Middle frontal gyrus (tissue), 1 donor: ENCODE measurements around the gene EIF2S1.
"Not testable (repeated sequence)": the region's sequence is repeated elsewhere in the genome, so short reads cannot be mapped to it uniquely, and the experiment has no call there.

ENCODE experiments used
- DNase-seq: peaks from one replicate; pipeline ENCODE4 v3.0.0-alpha.2; 2015; ENCODE audit warnings: low spot score; ENCODE audit errors: extremely low spot score

EIF2S1 gene

GRCh38 chr14:67410313-67410712 is 50.2 kb downstream of the EIF2S1 start:
- no peak for DNase-seq

GRCh38 chr14:67411370-67411769 is 51.2 kb downstream of the EIF2S1 start:
- no peak for DNase-seq

GRCh38 chr14:67411820-67412421 is 51.8 kb downstream of the EIF2S1 start, which contains the start of gene PLEK2:
Gene PLEK2 (minus strand): TSS chr14:67412165. CDS start chr14:67412059, 106 bp downstream.
- no peak for DNase-seq

- DNase-seq = no peak
Observed at GRCh38 chr14:67413806-67414769, 54.0 kb downstream of the EIF2S1 start.

GRCh38 chr14:67415610-67416009 is 55.5 kb downstream of the EIF2S1 start:
- not testable (repeated sequence) for DNase-seq

GRCh38 chr14:67416085-67416484 is 56.0 kb downstream of the EIF2S1 start:
- DNase-seq = no peak

GRCh38 chr14:67416810-67417209 is 56.7 kb downstream of the EIF2S1 start:
- no peak for DNase-seq

- no peak for DNase-seq
Observed at GRCh38 chr14:67417633-67418032, 57.5 kb downstream of the EIF2S1 start.

- no peak for DNase-seq
Observed at GRCh38 chr14:67418401-67419191, 58.5 kb downstream of the EIF2S1 start.

- DNase-seq = no peak
Observed at GRCh38 chr14:67420102-67420739, 60.1 kb downstream of the EIF2S1 start.

- no peak for DNase-seq
Observed at GRCh38 chr14:67421356-67422224, 61.5 kb downstream of the EIF2S1 start.

- no peak for DNase-seq
Observed at GRCh38 chr14:67423424-67423823, 63.3 kb downstream of the EIF2S1 start.

- no peak for DNase-seq
Observed at GRCh38 chr14:67424539-67424938, 64.4 kb downstream of the EIF2S1 start.

GRCh38 chr14:67425608-67426007 is 65.5 kb downstream of the EIF2S1 start:
- DNase-seq = no peak

- no peak for DNase-seq
Observed at GRCh38 chr14:67426161-67426560, 66.0 kb downstream of the EIF2S1 start.

GRCh38 chr14:67426983-67427606 is 67.0 kb downstream of the EIF2S1 start:
- DNase-seq = peak; percentile 81

GRCh38 chr14:67428501-67429031 is 68.4 kb downstream of the EIF2S1 start:
- DNase-seq = no peak

- DNase-seq = no peak
Observed at GRCh38 chr14:67429510-67430205, 69.5 kb downstream of the EIF2S1 start.

- DNase-seq = no peak
Observed at GRCh38 chr14:67432050-67432564, 72.0 kb downstream of the EIF2S1 start.
